Smooth muscle cell (in vitro differentiated cells): ENCODE measurements around the gene LYPD3. TPM values are rescaled to one million over a fixed set of nuclear protein-coding genes. Genes with fewer than 3 reads are reported as not detected.

Experiments used
- DNase-seq: peaks from one replicate; lab custom pipeline; 2025; ENCODE audit not compliant: unreplicated experiment; lab: John Stamatoyannopoulos, UW
- H2AFZ ChIP-seq: fragments of 200-600 bp; sonication (generic); 2 replicates; pipeline ENCODE4 v1.6.0; 2016; ENCODE audit warnings: antibody characterized with exemption, low read depth, mild to moderate bottlenecking
- H3F3A ChIP-seq: fragments of 200-600 bp; sonication (generic); 2 replicates; pipeline ENCODE4 v1.6.0; 2017; ENCODE audit warnings: antibody characterized with exemption, low read depth
- H3K27ac ChIP-seq: fragments of 200-600 bp; sonication (generic); 2 replicates; pipeline ENCODE4 v1.5.1; 2016; ENCODE audit warnings: low read depth, mild to moderate bottlenecking
- H3K27me3 ChIP-seq: fragments of 200-600 bp; sonication (generic); 2 replicates; pipeline ENCODE4 v1.6.1; 2016; ENCODE audit warnings: low read depth, mild to moderate bottlenecking
- H3K36me3 ChIP-seq: fragments of 200-600 bp; sonication (generic); 2 replicates; pipeline ENCODE4 v1.5.1; 2016; ENCODE audit warnings: low read depth
- H3K4me1 ChIP-seq: fragments of 200-600 bp; sonication (generic); 2 replicates; pipeline ENCODE4 v1.5.1; 2016; ENCODE audit warnings: low read depth
- H3K4me2 ChIP-seq: fragments of 200-600 bp; sonication (generic); 2 replicates; pipeline ENCODE4 v1.6.0; 2016; ENCODE audit warnings: mild to moderate bottlenecking
- H3K4me3 ChIP-seq: fragments of 200-600 bp; sonication (generic); 2 replicates; pipeline ENCODE4 v1.5.1; 2016; ENCODE audit warnings: mild to moderate bottlenecking
- H3K79me2 ChIP-seq: fragments of 200-600 bp; sonication (generic); 2 replicates; pipeline ENCODE4 v1.6.0; 2016; ENCODE audit warnings: low read depth, mild to moderate bottlenecking
- H3K9ac ChIP-seq: fragments of 200-600 bp; sonication (generic); 2 replicates; pipeline ENCODE4 v1.6.0; 2016; ENCODE audit warnings: low read depth
- H3K9me3 ChIP-seq: fragments of 200-600 bp; sonication (generic); replicated peaks from 2 replicates; pipeline ENCODE4 v1.5.1; 2016; ENCODE audit warnings: low read depth
- H4K20me1 ChIP-seq: fragments of 200-600 bp; sonication (generic); 2 replicates; pipeline ENCODE4 v1.6.0; 2016; ENCODE audit warnings: low read depth
- CTCF ChIP-seq: fragments of 200-600 bp; sonication (generic); IDR thresholded peaks from 2 replicates; pipeline ENCODE4 v1.5.1; 2017; ENCODE audit warnings: borderline replicate concordance, mild to moderate bottlenecking, antibody characterized with exemption; ENCODE audit not compliant: insufficient read depth, poor library complexity, severe bottlenecking
- WGBS: methylation state at CpG from one replicate; pipeline ENCODE4 v1.1.7; 2016; ENCODE audit warnings: low lambda C conversion rate; 5-methylcytosine and 5-hydroxymethylcytosine counted together
- polyA plus RNA-seq: library from polyadenylated mRNA; unstranded; fragments of >200 nt; fragmentation: Nextera tagmentation; extraction: Ambion mirVana; gene quantifications from 2 replicates; pipeline ENCODE4 v1.2.1, GENCODE V29; 2016
- total RNA-seq: library from RNA; depleted of rRNA; stranded (reverse); fragments of >200 nt; gene quantifications from 2 replicates; pipeline ENCODE4 v1.2.3, GENCODE V29; 2014

The LYPD3 gene
- total and polyA plus RNA-seq, 2 experiments from 2014 or later, result 17.9 to 20.6 TPM

- 72% methylated on average over 10 of the region's 10 CpGs for WGBS
- H3K4me2 ChIP-seq, result no peak overlapping the region
These were observed 9.9 kb downstream of the LYPD3 start for GRCh38 chr19:43455321-43456113.

GRCh38 chr19:43454031-43454430 is 11.4 kb downstream of the LYPD3 start:
- DNase-seq, result no peak
- Histone ChIP-seq H3F3A (no peaks in the 10 kb centered on the region), H3K27ac (no peak overlapping the region), H3K27me3 (no peaks in the 10 kb centered on the region), H3K4me2 (no peak overlapping the region), H3K9me3 (no peaks in the 10 kb centered on the region), H3K4me1 (no peaks in the 10 kb centered on the region), H3K4me3 (no peak overlapping the region), H2AFZ (no peak overlapping the region), H3K9ac (no peak overlapping the region), H3K79me2 (no peaks in the 10 kb centered on the region), H3K36me3 (no peaks in the 10 kb centered on the region), H4K20me1 (no peaks in the 10 kb centered on the region)
- WGBS, result 92% methylated on average over 2 of the region's 2 CpGs
- no peak for TF ChIP-seq CTCF

More at GRCh38 chr19:43455321-43456113, 9.9 kb downstream of the LYPD3 start:
- TF ChIP-seq CTCF, result no peak
- H2AFZ ChIP-seq, result no peak overlapping the region
- H3K79me2 ChIP-seq, result no peaks in the 10 kb centered on the region
- H3K4me3 ChIP-seq, result no peak overlapping the region
- no peaks in the 10 kb centered on the region for H3F3A ChIP-seq
- DNase-seq, result no peak
- no peaks in the 10 kb centered on the region for H3K27me3 ChIP-seq
- H3K36me3 ChIP-seq, result no peaks in the 10 kb centered on the region
- no peaks in the 10 kb centered on the region for H4K20me1 ChIP-seq
- H3K4me1 ChIP-seq, result no peaks in the 10 kb centered on the region
- peak overlapping the region; percentile 24 for H3K27ac ChIP-seq
- no peaks in the 10 kb centered on the region for H3K9me3 ChIP-seq
- H3K9ac ChIP-seq, result no peak overlapping the region

GRCh38 chr19:43452582-43452981 is 12.8 kb downstream of the LYPD3 start:
- TF ChIP-seq CTCF, result no peak
- H4K20me1 ChIP-seq, result no peaks in the 10 kb centered on the region
- no peak overlapping the region for H2AFZ ChIP-seq
- no peaks in the 10 kb centered on the region for H3K9me3 ChIP-seq
- H3K27me3 ChIP-seq, result no peaks in the 10 kb centered on the region
- no peak overlapping the region for H3K4me3 ChIP-seq
- H3K9ac ChIP-seq, result no peak overlapping the region
- H3F3A ChIP-seq, result no peaks in the 10 kb centered on the region
- H3K36me3 ChIP-seq, result no peaks in the 10 kb centered on the region
- H3K4me2 ChIP-seq, result no peak overlapping the region
- H3K79me2 ChIP-seq, result no peaks in the 10 kb centered on the region
- no peaks in the 10 kb centered on the region for H3K4me1 ChIP-seq
- H3K27ac ChIP-seq, result no peak overlapping the region
- DNase-seq, result no peak
- 55% methylated on average over 3 of the region's 3 CpGs for WGBS

GRCh38 chr19:43450545-43450997 is 14.8 kb downstream of the LYPD3 start:
- no peak for TF ChIP-seq CTCF
- WGBS, result 68% methylated on average over 2 of the region's 2 CpGs
- Histone ChIP-seq H3K79me2 (no peaks in the 10 kb centered on the region), H3K4me3 (no peak overlapping the region), H3K27ac (peak overlapping the region; percentile 38), H2AFZ (peak overlapping the region; percentile 37), H3K4me2 (no peak overlapping the region), H3F3A (no peaks in the 10 kb centered on the region), H4K20me1 (no peaks in the 10 kb centered on the region), H3K36me3 (no peaks in the 10 kb centered on the region), H3K9ac (no peak overlapping the region), H3K27me3 (no peaks in the 10 kb centered on the region), H3K9me3 (no peaks in the 10 kb centered on the region), H3K4me1 (no peaks in the 10 kb centered on the region)
- no peak for DNase-seq
